NB4 (cell line): Measurements from ENCODE around the gene CLDN20.

Source experiments
- CTCF ChIP-seq: IDR thresholded peaks from one replicate; pipeline ENCODE4 v1.5.1; 2012; ENCODE audit warnings: low read depth, low read length
- POLR2A ChIP-seq: IDR thresholded peaks from 2 replicates; pipeline ENCODE4 v1.6.1; 2011; ENCODE audit warnings: mild to moderate bottlenecking; ENCODE audit not compliant: insufficient read length; ENCODE audit errors: extremely low read depth

- TF ChIP-seq CTCF = peak; percentile 52
- TF ChIP-seq POLR2A = no peak
These were observed 15.5 kb upstream of the CLDN20 start for GRCh38 chr6:155248008-155249001.
